ENCODE data around the gene SEC16A.

Gene SEC16A

GRCh38 chr9:136472640-136473353 is 10.0 kb downstream of the SEC16A start:
- no peaks in the 10 kb centered on the region for H3K27me3 ChIP-seq (ENCODE audit: insufficient read depth, poor library complexity, severe bottlenecking)
- no peak for DNase-seq (ENCODE audit: low read depth in 1 of 2, low spot score in 1 of 2)
- no peak overlapping the region for H3K4me3 ChIP-seq (replicated peaks; ENCODE audit: insufficient read depth, low read length)
- no peak overlapping the region for H3K27ac ChIP-seq (replicated peaks)
- TF ChIP-seq REST (IDR thresholded peaks at IDR 0.05; ENCODE audit: insufficient replicate concordance, low read depth) (no peak), POLR2AphosphoS5 (IDR thresholded peaks at IDR 0.05; ENCODE audit: low read depth) (no peak), CTCF (IDR thresholded peaks at IDR 0.05; ENCODE audit: insufficient read depth, low read length) (no peak), SPI1 (IDR thresholded peaks at IDR 0.05; ENCODE audit: borderline replicate concordance, low read depth) (no peak), GABPA (IDR thresholded peaks at IDR 0.05; ENCODE audit: low read depth) (no peak)

GRCh38 chr9:136471802-136472487 is 10.9 kb downstream of the SEC16A start:
- TF ChIP-seq SPI1 (IDR thresholded peaks at IDR 0.05; ENCODE audit: borderline replicate concordance, low read depth) (no peak), REST (IDR thresholded peaks at IDR 0.05; ENCODE audit: insufficient replicate concordance, low read depth) (no peak), CTCF (IDR thresholded peaks at IDR 0.05; ENCODE audit: insufficient read depth, low read length) (no peak), POLR2AphosphoS5 (IDR thresholded peaks at IDR 0.05; ENCODE audit: low read depth) (no peak), GABPA (IDR thresholded peaks at IDR 0.05; ENCODE audit: low read depth) (no peak)
- Histone ChIP-seq H3K27me3 (ENCODE audit: insufficient read depth, poor library complexity, severe bottlenecking) (no peaks in the 10 kb centered on the region), H3K27ac (replicated peaks) (no peak overlapping the region), H3K4me3 (replicated peaks; ENCODE audit: insufficient read depth, low read length) (no peak overlapping the region)
- DNase-seq (ENCODE audit: low read depth in 1 of 2, low spot score in 1 of 2) = no peak

DNA sequence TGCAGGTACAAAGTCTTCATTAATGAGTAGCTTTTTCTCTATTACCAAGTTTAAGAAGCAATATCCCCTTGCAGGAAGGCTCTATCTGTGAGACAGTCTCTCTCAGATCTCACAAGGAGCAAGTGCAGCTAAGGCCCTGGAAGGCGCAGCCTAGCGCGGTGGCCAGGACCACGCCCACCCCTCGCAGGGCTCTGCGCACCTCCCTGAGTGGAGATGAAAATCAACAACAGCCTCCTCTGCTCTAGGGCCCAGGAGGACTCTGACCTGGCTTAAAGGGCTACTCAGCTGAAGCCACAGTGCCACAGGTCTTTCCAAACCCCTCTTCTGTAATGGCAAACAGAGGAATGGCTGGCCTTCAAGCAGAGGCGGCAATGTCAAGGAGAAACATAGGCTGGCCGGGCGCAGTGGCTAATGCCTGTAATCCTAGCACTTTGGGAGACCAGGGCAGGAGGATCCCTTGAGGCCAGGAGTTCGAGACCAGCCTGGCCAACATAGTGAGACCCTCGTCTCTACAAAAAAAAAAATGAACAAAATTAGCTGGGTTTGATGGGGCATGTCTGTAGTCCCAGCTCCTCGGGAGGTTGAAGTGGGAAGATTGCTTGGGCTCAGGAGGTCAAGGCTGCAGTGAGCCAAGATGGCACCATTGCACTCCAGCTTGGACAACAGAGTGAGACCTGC is 11.9 kb downstream of the SEC16A start:
- no peak overlapping the region for H3K4me3 ChIP-seq (replicated peaks; ENCODE audit: insufficient read depth, low read length)
- H3K27me3 ChIP-seq (ENCODE audit: insufficient read depth, poor library complexity, severe bottlenecking) = no peaks in the 10 kb centered on the region
- DNase-seq (ENCODE audit: low read depth in 1 of 2, low spot score in 1 of 2) = no peak
- no peak overlapping the region for H3K27ac ChIP-seq (replicated peaks)
- TF ChIP-seq GABPA (IDR thresholded peaks at IDR 0.05; ENCODE audit: low read depth) = no peak
- no peak for TF ChIP-seq CTCF (IDR thresholded peaks at IDR 0.05; ENCODE audit: insufficient read depth, low read length)
- no peak for TF ChIP-seq SPI1 (IDR thresholded peaks at IDR 0.05; ENCODE audit: borderline replicate concordance, low read depth)
- TF ChIP-seq POLR2AphosphoS5 (IDR thresholded peaks at IDR 0.05; ENCODE audit: low read depth) = no peak
- no peak for TF ChIP-seq REST (IDR thresholded peaks at IDR 0.05; ENCODE audit: insufficient replicate concordance, low read depth)
